Tongue (tissue), 2 donors: ENCODE data around the gene SEPTIN10. TPM values are rescaled to one million over a fixed set of nuclear protein-coding genes. Genes with fewer than 3 reads are reported as not detected.
"Not testable (repeated sequence)": the region's sequence is repeated elsewhere in the genome, so short reads cannot be mapped to it uniquely, and the experiment has no call there.

Source experiments
- DNase-seq: peaks from one replicate; pipeline ENCODE4 v3.0.0-alpha.2; 2015
- total RNA-seq: library from RNA; depleted of rRNA; stranded (reverse); fragments of >200 nt; gene quantifications from one replicate; pipeline ENCODE4 v1.2.3, GENCODE V29; 2014

Gene SEPTIN10
- 113 TPM for total RNA-seq

DNA sequence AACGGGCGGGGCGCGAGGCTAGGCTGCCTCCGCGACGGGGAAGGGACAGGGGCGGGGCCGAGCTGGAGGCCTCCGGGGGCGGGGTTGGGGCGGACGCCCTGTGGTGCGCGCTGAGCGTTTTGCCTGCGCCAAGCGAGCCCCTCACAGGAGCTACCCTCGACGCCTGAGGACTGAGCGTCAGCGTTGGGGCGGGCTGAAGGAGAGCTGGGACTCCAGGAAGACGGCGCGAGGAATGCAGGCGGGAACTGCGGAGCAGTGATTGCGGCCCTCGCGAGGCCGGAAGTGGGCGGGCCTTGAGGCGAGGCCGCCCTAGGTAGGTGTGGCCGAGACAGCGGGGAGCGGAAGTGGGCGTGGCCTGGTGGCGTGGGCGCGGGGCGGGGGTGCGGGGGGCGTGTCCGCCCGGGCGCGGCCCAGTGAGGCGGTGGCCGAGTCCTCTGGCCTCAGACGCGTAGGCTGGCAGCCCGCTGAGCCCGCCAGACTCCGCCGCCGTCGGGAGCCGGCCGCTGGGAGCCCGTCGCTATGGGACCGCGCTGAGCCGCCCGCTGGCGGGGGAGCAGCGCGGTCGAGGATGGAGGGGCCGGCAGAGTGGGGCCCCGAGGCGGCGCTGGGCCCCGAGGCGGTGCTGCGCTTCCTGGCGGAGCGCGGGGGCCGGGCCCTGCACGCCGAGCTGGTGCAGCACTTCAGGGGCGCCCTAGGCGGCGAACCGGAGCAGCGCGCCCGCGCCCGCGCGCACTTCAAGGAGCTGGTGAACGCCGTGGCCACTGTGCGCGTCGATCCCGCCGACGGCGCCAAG lies at the start of gene SEPTIN10, which contains the start of gene SOWAHC:
Gene SEPTIN10, minus strand, starts transcription at position 45 of the 793 bp plus-strand sequence. CDS start 139 bp downstream, outside the sequence.
Gene SOWAHC, plus strand, starts transcription at position 443 of the 793 bp plus-strand sequence. Its CDS starts 126 bp downstream, at position 569.
- DNase-seq: peak; percentile 99

DNA sequence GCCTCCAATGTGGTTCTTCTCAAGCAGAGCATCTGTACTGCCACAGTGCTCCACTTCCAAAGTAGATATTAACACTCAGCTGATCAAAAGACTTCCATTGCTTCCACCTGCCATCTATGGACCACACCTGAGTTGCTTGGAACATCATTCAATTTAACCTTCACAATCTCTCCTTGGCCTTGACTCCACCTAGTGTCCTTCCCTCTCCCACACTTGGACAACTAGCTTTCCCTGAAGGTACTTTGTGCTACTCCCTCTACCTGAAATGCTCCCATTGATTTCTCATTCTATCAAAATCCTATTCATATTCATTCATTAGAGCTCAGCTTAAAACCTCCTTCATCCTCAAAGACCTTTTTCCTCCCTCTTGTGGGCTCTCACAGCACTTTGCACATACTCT lies 49.1 kb upstream of the SEPTIN10 start:
- no peak for DNase-seq

GRCh38 chr2:109660046-109660860 lies 46.5 kb upstream of the SEPTIN10 start:
- DNase-seq: no peak

DNA sequence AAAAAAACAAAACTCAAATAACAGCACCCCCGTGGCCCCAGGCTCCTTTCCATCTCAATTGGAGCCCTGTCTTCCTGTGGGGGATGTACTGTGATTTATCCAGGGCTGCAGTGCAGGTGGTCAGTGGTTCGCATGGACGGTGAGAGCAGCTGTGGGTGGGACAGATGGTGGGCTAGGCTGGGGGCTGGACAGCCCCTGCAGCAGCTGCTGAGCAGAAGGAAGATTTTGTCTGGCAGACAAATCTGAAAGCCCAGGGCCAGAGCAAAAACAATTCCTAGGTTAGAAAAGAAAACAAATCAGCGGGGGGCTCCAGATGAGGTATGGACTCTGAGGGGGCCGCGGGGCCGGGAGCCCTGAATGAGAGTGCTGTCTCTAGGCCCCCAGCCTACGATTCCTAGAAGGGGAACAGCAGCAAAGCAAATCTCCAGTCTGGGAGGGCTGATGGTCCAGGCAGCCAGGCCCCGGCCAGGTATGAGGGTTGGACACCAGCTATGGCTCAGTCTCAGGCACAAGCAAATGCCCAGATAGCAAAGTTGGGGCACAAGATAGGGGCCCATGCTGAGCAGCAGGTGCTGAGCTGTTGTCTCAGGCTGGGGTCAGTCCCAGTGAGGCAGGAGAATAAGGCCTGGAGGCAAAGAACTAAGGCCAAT lies 45.8 kb upstream of the SEPTIN10 start:
- DNase-seq: peak; percentile 55

- no peak for DNase-seq
Observed at GRCh38 chr2:109655287-109655686, 41.5 kb upstream of the SEPTIN10 start.

DNA sequence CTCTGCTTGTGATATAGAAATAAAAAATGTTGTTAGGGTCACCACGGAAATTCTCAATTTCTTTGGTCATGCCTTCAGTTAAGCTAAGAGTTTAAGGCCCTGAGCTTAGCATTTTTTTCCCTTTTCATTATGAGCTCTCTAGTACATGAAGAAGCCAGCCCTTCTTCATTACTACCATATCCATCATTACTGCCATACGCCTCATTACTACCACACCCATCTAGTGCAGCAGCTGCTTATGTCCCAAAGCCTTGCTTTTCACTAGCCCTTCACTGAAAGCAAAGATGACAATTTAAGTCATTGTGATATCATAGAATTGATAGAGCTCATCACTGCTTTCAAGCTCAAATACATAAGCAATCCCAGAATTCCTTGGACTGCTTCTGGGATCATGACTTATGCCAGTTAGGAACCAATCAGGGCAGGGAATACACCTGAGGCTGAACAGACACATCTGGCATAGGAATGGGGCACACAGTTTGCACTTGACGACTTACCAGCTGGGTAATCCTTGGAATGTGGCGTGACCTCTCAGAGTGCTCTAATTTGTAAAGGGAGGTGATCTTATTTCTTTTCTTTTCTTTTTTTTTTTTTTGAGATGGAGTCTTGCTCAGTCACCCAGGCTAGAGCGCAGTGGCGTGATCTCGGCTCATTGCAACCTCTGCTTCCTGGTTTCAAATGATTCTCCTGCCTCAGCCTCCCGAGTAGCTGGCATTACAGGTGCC lies 40.7 kb upstream of the SEPTIN10 start:
- DNase-seq: peak; percentile 33

DNA sequence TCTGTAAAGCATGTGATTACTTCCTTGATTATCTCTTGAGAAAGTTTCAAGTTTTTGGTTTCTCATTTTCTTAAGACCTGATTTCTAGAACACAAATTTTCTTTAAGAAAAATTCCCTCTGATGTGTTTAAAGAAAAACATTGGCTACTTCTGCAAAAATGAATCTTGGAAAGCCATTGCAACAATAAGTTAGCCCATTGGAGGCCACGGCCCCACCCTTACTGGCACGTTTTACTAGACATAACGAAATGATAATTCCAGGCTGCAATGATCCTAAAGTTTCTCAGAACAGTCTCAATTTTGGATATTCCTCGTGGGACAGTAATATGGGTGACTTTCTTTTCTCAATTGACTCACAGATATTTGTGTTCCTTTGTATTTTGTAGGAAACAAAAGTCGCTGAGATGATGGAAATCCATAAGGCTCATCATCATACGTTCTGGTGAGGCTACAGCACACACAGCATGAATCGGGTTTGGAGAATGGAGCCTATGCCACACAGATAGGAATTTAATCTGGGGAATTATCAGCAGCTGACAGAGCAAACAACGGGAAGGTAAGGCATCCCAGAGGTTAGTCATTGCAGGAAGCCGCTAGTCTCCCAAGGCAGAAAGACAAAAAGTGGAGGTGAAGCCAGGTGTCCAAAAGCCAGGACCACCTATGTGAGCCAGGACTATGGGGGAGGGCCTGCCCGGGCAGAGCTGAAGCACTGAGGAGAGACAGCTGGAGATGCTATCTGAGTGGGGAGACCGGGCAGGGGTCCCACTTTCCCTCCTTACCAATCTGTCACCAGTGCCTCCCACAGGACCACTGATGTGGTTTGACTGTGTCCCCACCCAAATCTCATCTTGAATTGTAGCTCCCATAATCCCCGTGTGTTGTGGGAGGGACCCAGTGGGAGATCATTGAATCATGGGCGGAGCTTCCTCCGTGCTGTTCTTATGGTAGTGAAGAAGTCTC lies 36.2 kb upstream of the SEPTIN10 start:
- no peak for DNase-seq

DNA sequence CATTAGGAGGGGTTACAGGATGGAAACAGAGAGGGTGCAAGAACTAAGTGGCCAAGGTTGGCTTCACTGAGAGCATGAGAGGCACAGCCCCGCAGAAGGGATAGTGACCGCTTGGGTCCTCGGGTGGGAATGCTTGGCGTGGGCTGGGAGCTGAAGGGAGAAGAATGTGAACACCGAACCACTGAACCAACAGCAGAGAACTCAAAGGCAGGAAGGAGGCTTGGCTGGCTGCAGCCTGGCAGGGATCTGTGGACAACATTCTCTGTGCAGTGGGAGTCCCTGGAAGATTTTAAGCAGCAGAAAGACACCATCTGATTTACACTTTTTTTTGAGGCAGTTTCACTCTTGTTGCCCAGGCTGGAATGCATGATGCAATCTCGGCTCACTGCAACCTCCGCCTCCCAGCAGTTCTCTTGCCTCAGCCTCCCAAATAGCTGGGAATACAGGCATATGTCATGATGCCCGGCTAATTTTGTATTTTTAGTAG lies 34.3 kb upstream of the SEPTIN10 start:
- no peak for DNase-seq

DNA sequence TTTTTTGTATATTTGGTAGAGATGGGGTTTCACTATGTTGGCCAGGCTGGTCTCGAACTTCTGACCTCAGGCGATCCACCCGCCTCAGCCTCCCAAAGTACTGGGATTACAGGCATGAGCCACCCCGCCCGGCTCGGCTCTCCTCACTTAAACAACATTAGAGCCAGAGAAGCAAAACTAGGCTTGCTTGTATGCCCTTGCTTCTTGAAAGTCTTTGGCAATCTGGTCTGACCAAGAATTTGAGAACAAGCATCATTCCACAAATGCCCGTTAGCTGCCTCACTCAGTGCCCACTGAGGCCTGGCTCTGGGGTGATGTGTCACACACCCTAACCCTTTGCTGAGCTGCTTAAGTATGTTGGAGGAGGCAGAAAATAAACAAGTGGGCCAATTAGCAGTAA lies 33.9 kb upstream of the SEPTIN10 start:
- no peak for DNase-seq

- DNase-seq: no peak
Observed at GRCh38 chr2:109646961-109647360, 33.2 kb upstream of the SEPTIN10 start.

DNA sequence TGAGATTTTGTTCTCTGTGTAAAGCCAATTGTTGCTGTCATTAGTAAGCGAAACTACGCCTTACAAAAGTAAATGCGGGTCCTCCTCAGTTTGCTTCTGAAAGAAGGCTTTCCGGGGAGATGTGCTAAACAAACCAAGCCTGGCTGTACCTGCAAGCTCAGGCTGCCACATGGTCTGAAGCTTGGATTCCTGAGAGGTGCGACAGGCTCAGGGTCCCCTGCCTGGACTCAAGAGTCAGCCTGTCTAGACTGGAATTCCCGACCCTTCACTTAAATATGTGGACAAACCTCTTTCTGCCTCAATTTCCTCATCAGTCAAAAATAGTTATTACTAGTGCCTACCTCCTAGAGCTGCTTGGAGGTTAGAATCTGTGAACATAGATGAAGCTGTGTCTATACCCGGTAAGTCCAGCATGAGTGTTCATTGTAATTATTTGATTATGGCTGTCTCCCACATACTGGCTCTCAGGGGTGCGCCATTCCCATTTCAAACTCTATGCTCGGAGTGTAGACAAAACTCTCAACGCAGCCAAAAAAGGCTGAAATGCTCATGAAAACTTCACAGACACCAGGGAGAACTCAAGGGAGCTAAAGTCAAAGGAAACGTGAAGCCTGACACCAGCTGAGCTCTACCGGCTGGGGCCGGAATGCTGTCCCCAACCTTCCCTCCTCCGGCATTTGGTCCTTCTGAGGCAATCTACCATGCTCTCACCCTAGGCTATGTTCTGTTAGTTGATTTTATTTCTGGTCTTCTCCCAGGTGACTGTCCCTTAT lies 31.8 kb upstream of the SEPTIN10 start:
- DNase-seq: peak; percentile 41

- peak; percentile 56 for DNase-seq
Observed at GRCh38 chr2:109644571-109645275, 31.0 kb upstream of the SEPTIN10 start.

DNA sequence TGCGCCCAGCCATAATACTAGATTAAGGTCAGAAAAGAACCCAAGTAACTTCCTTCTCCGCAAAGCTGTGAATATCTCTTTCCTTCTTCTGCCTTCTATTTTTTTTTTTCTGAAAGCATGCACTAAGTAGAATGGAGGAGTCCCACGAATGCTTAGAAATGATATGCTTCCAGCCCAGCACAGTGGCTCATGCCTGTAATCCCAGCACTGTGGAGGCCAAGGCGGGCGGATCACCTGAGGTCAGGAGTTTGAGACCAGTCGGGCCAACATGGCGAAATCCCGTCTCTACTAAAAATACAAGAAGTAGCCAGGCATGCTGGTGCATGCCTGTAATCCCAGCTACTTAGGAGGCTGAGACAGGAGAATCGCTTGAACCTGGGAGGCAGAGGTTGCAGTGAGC lies 26.2 kb upstream of the SEPTIN10 start:
- not testable (repeated sequence) for DNase-seq

DNA sequence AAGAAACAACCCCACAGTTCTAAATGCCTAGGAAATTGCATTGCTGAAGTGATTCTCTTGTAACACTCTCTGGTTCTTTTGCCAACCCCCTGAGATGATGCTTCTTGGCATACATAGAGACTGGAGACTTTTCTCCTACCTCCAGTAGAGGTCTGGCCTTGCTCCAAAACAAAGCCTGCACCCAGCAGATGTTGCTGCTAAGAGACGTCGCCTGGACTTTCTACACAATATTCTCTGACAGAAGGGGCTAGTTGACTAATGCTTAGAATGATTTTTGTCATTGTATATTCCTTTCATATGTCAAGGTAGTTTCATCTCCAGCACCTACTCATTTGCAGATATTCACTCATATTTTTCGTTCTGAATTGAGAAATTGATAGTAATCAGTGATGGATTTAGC lies 25.0 kb upstream of the SEPTIN10 start:
- peak; percentile 47 for DNase-seq

DNA sequence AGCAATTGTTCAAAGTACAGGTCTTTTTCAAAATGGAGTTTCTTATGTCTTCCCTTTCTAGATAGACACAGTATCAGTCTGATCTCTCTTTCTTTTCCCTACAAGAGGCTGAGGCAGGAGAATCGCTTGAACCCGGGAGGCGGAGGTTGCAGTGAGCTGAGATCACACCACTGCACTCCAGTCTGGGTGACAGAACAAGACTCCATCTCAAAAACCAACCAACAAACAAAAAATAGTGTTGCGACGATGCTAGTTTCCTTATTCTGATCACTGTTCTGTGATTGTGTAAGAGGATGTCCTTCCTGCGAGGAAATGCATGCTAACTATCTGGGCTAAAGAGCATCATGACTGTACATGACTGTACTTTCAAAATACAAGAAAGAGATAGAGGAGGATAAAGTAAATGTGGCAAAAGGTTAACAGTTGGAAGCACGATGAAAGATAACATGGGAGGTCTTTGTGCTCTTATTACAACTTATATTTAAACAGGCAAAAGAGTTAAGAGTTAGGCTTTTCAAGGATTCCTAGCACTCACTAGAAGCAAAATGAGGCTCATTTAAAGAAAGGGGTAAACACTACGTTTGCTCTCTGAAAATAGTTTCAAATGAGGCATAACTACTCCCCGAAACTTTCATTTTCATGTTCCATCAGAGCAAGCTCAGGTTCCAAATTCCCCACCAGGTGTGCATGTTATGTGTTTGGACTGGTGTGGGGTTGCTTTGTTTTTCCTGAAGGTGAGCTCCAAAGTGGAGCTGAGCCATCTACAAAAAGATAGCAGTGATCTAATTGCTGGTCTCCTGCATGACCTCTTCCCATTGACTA lies 24.2 kb upstream of the SEPTIN10 start:
- peak; percentile 31 for DNase-seq

GRCh38 chr2:109636317-109636716 lies 22.6 kb upstream of the SEPTIN10 start:
- no peak for DNase-seq

DNA sequence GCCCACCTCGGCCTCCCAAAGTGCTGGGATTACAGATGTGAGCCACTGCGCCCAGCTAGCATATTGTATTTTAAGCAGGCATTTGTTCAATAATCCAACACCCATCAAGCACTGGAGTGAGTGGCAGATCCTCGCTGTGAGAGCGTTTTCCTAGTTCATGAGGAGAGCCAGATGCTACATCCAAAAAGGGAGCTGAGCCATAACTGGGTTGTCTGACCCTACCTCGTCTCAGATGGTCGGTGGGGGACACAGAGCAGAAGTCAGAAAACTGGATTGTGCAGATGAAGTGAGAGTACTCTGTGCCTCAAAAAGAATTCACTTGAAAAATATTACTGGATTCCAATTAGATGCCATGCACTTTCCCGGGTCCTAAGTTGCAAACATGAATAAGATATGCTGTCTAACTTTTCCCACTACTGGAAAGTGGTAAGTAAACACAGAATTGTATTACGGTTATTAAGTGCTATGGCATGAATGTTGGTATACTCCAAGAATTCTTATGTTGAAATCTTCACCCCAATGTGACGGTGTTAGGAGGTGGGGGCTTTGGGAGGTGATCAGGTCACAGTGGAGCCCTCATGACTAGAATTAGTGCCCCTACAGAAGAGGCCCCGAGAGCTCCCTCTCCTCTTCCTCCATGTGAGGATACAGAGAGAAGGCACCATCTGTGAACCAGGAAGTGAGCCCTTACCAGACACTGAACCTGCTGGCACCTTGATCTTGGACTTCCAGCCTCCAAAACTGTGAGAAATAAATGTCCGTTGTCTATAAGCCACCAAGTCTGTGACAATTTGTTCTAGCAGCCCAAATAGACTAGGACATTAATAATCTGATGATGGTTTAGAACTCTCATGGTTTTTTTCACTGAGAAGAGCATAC lies 21.9 kb upstream of the SEPTIN10 start:
- no peak for DNase-seq
